DMS114 treated with DMSO at 0.1 percent for 48 hours (cell line): ENCODE results near the gene CCDC144A.
"Not testable (repeated sequence)": the region's sequence is repeated elsewhere in the genome, so short reads cannot be mapped to it uniquely, and the experiment has no call there.

Source experiments
- DNase-seq: peaks from one replicate; lab custom pipeline; 2025; ENCODE audit not compliant: unreplicated experiment; lab: John Stamatoyannopoulos, UW

CCDC144A gene, protein sequence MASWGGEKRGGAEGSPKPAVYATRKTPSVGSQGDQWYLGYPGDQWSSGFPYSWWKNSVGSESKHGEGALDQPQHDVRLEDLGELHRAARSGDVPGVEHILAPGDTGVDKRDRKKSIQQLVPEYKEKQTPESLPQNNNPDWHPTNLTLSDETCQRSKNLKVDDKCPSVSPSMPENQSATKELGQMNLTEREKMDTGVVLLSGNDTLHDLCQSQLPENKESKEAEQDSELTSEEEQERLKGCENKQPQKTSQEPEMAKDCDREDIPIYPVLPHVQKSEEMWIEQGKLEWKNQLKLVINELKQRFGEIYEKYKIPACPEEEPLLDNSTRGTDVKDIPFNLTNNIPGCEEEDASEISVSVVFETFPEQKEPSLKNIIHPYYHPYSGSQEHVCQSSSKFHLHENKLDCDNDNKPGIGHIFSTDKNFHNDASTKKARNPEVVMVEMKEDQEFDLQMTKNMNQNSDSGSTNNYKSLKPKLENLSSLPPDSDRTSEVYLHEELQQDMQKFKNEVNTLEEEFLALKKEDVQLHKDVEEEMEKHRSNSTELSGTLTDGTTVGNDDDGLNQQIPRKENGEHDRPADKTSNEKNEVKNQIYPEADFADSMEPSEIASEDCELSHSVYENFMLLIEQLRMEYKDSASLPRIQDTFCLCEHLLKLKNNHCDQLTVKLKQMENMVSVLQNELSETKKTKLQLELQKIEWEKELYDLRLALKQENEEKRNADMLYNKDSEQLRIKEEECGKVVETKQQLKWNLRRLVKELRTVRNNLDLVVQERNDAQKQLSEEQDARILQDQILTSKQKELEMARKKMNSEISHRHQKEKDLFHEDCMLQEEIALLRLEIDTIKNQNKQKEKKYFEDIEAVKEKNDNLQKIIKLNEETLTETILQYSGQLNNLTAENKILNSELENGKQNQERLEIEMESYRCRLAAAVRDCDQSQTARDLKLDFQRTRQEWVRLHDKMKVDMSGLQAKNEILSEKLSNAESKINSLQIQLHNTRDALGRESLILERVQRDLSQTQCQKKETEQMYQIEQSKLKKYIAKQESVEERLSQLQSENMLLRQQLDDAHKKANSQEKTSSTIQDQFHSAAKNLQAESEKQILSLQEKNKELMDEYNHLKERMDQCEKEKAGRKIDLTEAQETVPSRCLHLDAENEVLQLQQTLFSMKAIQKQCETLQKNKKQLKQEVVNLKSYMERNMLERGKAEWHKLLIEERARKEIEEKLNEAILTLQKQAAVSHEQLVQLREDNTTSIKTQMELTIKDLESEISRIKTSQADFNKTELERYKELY (N-terminal part only)

DNA sequence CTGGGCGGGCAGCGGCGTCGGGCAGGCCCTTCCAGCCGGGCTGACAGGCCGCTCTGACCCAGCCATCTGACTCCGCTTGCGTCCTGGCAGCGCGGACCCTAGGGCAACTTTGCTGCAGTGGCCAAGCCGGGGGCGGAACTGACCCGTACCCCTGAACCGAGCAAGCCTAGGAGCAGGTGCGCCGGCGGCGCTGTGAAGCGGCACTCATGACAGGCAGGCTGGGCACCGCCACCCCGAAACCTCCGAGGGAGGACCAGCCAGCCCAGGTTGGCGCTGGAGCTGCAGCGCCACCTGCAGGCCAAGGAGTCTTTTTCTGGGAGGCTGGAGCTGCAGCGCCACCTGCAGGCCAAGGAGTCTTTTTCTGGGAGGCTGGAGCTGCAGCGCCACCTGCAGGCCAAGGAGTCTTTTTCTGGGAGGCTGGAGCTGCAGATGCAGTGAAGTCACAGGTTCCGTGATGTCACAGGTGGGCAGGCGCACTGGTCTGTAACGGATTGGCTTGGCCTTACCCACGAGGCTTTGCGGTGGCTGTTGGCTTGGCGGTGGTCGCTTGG is at the start of gene CCDC144A:
CCDC144A (plus strand) TSS at position 511 of the 551 bp plus-strand sequence. CDS start 160 bp downstream, outside the sequence.
- DNase-seq = not testable (repeated sequence)

GRCh38 chr17:16649585-16649984 is 40.5 kb upstream of the CCDC144A start:
- no peak for DNase-seq

GRCh38 chr17:16652252-16652651 is 37.8 kb upstream of the CCDC144A start:
- no peak for DNase-seq

- DNase-seq = no peak
Measured at GRCh38 chr17:16652847-16653366, 37.1 kb upstream of the CCDC144A start.

DNA sequence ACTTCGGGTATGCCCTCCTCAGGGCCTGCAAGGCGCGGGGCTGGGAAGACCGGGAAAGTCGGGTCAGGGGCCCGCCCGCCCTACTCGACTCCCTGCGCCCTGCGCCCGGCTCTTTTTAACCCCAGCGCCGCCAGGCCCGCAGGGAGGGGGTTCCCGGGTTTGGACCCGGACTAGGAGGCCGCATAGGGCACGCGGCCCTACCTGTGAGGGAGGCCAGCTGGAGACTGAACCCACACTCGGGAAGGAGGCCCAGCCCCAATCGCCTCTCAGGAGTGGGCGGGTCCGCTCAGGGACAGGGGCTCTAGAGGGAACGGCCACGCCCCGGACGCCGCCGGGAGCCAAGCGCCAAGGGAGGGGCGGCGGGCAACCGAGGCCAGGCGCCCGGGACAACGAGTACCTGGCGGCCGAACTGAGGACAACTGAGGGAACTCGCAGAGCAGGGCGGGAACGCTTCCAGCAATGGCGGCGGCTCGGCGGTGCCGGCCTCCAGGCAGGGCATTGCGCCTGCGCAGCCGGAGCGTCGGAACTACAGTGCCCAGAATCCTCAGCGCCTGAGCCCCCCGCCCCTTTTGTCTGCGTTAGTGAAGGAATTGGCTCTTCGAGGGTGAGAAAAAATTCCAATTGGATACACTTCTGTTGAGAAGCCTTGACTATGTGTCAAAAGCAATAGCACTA is 36.5 kb upstream of the CCDC144A start, which contains the start of gene ZNF624:
ZNF624 (minus strand) TSS at position 484 of the 675 bp plus-strand sequence.
- peak; percentile 60 for DNase-seq

DNA sequence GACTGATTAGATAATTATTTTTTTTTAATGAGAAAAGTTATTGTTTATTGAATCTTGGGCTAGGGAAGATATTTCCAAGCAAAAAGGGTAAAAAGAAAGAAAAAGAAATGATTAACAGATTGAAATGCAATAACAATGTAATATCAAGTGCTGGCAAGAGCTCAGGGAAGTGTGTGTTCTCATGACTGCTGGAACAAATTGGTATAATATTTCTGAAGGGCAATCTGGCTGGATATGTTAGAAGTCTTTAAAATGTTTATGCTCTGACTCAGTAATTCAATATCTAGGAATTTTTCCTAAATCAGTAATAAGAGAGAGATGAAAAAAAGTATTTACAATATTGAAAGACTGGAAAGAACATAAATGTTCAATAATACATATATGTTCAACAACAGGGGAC is 28.8 kb upstream of the CCDC144A start:
- no peak for DNase-seq

DNA sequence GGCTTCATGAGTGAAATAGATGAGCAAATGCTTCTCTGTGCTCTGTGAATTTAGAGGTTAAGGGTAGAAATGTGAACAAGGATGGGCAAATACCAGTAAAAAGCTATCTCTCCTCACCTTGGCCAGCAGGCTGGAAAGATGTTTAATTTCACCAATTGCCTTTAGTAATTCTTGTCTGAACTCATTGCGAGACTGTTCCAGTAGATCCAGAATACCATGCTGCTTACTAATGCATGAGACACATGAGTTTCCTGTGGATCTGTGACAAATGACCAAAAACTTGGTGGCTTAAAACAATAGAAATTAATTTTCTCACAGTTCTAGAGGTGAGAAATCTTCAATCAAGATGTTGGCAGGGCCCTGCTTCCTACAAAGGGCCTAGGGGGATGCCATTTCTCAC is 27.1 kb upstream of the CCDC144A start:
- no peak for DNase-seq

DNA sequence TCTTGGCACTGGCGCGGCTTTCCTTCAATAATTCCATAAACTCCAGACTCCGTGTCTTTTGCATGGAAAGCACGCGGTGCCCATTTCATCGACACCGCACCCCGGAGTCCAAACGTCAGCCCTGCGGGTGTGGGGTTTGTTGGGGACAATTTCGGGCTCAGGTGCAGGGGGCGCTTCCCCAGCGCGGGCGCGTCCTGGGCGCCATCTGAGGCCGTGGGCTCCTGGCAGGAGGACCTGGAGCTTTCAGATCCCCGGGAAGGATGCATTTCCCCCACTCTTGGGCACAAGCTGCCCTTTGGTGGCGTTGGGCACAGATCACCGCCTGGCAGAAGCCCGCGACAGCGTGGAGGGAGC is 23.5 kb upstream of the CCDC144A start:
- not testable (repeated sequence) for DNase-seq

DNA sequence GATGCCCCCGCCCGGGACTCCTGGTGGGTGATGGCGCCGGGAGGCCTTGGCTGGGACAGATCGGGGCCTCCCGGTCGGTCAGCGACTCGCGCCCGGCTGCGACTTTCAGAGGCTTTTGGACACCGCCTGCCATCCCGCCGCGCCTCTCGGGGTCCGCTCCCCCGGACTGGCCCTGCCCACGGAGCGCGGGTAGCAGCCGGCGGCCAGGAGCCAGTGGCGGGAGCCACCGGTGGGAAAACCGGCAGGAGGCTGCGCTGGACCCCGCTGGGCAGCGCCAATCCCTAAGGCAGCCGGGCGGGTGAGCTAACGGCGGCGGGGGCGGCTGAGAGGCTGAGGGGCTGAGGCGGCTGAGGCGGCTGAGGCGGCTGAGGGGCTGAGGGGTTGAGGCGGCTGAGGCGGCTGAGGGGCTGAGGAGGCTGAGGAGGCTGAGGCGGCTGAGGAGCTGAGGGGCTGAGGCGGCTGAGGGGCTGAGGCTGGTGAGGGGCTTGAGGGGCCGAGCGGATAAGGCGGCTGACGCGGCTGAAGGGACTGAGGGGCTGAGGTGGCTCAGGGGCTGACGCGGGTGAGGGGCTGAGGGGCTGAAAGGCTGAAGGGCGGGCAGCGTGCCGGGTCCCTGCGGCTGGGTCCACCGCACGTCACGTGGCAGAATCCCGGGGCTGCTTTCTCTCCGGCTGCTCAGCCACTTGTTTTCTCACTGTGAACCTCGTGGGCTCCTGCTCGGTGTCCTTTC is 23.0 kb upstream of the CCDC144A start:
- DNase-seq = not testable (repeated sequence)

DNA sequence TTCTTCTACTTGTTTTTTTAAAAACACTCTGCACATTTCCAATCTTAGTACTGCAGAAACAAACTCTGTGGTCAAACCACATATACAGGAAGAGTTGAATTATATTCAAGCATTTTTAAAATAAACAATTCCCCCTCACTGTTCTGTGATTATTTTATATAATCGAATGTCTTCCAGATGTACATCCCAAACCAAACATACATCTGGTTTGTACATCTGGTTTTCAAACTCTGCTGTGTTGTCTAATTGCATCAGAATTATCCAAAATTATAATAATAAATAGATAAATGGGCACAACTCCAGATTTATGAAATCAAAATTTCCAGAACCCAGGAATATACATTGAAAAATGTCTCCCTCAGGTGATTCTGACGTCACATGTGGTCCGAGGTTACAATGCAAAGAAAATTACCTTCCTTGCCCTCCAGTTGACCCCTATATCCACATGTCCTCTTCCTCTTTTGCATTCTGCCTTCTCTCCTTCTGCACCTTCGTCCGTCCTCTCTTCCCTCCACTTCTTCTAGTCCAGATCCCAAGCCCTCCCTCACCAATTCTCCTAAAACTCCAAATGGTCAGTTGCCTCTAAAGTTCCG is 13.3 kb upstream of the CCDC144A start:
- DNase-seq = no peak

- not testable (repeated sequence) for DNase-seq
Measured at GRCh38 chr17:16683290-16684138, 6.5 kb upstream of the CCDC144A start.

GRCh38 chr17:16686019-16686418 is 4.0 kb upstream of the CCDC144A start:
- DNase-seq = not testable (repeated sequence)

DNA sequence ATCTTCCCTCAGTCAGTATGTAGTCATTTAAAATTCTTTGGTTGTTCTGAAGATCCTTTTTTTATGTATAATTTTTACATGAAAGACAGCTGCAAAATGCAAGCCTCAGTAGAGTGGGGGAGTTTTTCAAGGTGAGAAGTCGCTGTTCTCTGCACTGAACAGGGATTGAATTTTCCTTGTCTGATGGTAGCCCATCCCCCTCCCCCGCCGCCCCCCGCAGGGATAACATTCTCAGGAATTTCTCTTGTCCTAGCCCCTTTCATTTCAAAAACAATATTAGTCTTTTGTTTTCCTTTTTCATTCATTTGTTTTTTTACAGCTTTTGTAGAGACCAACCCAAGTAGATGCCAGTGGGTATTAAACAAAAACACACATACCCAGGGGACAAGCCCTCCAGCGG is 2.9 kb upstream of the CCDC144A start:
- DNase-seq = not testable (repeated sequence)

- DNase-seq = not testable (repeated sequence)
Measured at GRCh38 chr17:16690447-16690846, 406 bp downstream of the CCDC144A start.

DNA sequence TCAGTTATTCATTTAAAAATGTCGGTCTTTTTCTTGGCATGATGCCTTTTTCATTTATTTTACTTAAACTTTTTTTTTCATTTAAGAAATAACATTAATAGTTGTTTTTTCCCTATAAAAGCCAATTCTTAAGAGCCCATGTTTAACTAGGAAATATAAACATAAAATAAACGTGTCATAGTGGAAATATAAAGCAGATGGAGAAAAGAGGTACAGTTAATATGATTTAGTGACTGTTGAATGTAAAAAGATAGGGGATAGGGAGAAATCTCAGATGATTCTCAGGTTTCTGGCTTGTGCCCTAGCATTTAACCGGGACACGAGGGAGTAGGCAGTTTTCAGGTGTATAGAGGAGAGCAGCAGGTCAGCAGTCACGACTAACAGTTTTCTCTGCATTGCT is 7.6 kb downstream of the CCDC144A start:
- DNase-seq = not testable (repeated sequence)

DNA sequence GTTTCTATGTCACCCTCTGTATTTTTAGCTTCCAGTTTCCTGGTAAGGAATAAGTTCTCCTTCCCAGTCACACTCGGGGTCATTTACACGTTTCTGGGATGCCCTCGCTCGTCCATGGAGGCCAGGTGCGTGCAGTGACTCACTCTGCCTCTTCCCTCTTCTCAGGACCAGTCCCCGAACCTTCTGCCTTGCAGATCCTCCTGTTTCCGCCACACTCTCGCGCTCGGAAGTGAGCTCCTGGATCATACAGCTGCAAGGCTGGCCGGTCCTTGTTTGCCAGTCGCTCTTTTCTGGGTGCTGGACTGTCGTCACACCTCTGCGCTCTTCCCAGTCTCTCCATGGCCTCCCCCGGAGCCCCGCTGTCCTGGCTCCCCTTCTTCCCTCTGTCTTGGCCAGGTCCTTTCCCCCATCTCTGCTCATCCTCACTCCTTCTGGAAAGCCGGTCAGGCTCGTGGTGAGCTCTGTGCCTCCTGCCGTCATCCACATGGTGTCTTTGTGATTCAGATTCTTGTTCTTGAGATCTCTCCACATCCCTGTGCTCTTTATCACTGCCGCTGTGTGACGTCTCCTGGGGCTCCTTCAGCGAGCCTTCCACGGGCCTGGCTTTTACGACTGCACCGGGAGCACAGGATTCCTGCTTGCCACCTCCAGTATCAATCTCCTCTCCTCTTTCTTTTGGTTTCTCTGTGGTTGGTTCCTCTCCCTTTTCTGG is 55.6 kb downstream of the CCDC144A start:
- DNase-seq = not testable (repeated sequence)

DNA sequence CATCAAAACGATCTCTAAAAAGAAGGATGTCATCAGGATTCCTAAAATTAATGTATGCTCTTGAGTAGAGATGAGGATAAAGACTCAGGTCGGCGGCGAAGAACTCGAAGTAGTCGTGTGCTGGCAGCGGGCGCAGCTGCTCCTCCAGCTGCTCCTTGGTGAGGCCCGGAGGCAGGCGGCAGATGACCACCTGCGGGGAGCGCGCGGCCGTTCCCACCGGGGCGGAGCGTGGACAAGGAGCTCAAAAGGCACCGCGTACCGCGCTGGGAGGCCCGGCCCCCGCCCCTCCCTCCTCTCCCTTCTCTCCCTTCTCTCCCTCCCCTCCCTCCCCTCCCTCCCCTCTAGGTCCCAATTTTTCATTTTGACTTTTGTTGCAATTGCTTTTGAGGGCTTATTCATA is 56.5 kb downstream of the CCDC144A start:
- DNase-seq = not testable (repeated sequence)
